G401.6 (cell line): ENCODE data around the gene SNRPA.
"Not testable (repeated sequence)": the region's sequence is repeated elsewhere in the genome, so short reads cannot be mapped to it uniquely, and the experiment has no call there.

Source experiments
- FAIRE-seq: peaks from 2 replicates; lab custom pipeline; 2012; peaks lifted over from hg19 to GRCh38; lab: Jason Lieb, UNC

SNRPA gene

GRCh38 chr19:40802300-40803169 lies 51.5 kb downstream of the SNRPA start:
- no peak for FAIRE-seq

GRCh38 chr19:40803170-40803856 lies 52.3 kb downstream of the SNRPA start:
- FAIRE-seq: no peak

- no peak for FAIRE-seq
Observed at GRCh38 chr19:40803857-40804782, 53.1 kb downstream of the SNRPA start.

GRCh38 chr19:40804783-40805242 lies 53.8 kb downstream of the SNRPA start:
- no peak for FAIRE-seq

GRCh38 chr19:40805258-40805868 lies 54.4 kb downstream of the SNRPA start:
- FAIRE-seq: no peak

GRCh38 chr19:40806423-40807146 lies 55.6 kb downstream of the SNRPA start:
- peak; percentile 30 for FAIRE-seq

- no peak for FAIRE-seq
Observed at GRCh38 chr19:40807147-40808020, 56.4 kb downstream of the SNRPA start.

- FAIRE-seq: no peak
Observed at GRCh38 chr19:40808021-40808325, 57.0 kb downstream of the SNRPA start.

- FAIRE-seq: no peak
Observed at GRCh38 chr19:40808497-40808896, 57.5 kb downstream of the SNRPA start.

GRCh38 chr19:40809358-40810086 lies 58.5 kb downstream of the SNRPA start:
- no peak for FAIRE-seq

GRCh38 chr19:40810160-40810559 lies 59.2 kb downstream of the SNRPA start:
- FAIRE-seq: no peak

- FAIRE-seq: peak; percentile 99
Observed at GRCh38 chr19:40810649-40811408, 59.8 kb downstream of the SNRPA start.

- no peak for FAIRE-seq
Observed at GRCh38 chr19:40811478-40812341, 60.7 kb downstream of the SNRPA start.

GRCh38 chr19:40812571-40812970 lies 61.6 kb downstream of the SNRPA start:
- FAIRE-seq: not testable (repeated sequence)

- FAIRE-seq: no peak
Observed at GRCh38 chr19:40813182-40813581, 62.2 kb downstream of the SNRPA start.
